GM04504 (cell line): ENCODE results near the gene KHNYN.

Experiments
- DNase-seq: peaks from one replicate; pipeline ENCODE4 v3.0.0-alpha.2; 2012; ENCODE audit warnings: low read depth

Gene KHNYN

GRCh38 chr14:24422694-24423601 lies 6.8 kb upstream of the KHNYN start:
- no peak for DNase-seq

DNA sequence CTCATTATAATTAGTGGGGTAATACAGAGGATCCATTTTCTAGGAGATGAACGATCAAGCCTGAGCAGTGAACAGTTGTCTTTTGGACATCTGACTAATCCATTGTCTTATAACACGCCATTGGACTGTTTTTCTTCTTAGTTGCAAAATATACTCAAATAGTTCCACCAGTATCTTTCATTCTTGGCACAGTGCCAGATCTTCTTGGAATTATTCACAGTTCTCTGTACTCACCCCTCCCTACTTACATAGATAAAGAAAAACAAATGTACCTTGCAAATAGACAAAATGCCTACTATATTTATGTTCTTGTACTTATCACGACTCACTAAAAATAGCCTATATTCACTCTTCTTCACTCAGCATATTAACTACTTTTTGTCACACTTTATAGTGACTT lies 4.0 kb upstream of the KHNYN start:
- DNase-seq: no peak

DNA sequence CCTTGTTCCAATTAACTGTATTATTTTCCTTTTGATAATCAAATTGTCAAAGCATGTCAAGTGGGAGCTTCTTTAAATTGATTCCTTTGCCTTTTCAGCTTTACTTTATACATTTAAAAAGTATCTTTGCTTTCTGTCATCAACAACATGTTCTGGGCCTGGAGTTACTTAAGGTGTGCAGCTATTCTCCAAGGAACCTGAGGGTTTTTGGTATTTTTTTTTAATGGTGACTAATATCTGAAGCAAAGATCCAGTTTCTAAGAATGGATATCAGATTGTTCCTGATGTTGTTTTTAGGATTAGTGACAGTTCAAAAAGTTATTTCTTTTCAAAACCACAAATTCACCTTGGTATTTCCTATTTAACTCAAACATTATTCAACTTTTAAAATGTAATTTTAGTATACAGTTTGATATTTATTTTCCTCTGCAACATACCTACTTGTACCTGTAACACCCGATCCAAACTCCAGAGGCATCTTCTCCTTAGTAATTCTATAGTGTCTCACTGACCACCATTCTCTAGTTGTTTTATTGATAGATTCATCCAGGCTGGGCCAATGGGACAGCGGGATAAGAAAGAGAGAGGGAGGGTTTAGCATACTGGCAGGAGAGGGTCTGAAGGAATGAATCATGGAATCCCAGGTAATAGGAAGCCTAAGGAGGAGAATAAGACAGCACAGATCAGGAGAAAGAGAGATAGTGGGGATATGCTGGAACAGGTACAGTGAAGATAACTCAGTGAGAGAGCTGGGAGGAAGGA lies 3.4 kb upstream of the KHNYN start:
- DNase-seq: no peak

GRCh38 chr14:24426912-24427536 lies 2.7 kb upstream of the KHNYN start:
- DNase-seq: no peak

DNA sequence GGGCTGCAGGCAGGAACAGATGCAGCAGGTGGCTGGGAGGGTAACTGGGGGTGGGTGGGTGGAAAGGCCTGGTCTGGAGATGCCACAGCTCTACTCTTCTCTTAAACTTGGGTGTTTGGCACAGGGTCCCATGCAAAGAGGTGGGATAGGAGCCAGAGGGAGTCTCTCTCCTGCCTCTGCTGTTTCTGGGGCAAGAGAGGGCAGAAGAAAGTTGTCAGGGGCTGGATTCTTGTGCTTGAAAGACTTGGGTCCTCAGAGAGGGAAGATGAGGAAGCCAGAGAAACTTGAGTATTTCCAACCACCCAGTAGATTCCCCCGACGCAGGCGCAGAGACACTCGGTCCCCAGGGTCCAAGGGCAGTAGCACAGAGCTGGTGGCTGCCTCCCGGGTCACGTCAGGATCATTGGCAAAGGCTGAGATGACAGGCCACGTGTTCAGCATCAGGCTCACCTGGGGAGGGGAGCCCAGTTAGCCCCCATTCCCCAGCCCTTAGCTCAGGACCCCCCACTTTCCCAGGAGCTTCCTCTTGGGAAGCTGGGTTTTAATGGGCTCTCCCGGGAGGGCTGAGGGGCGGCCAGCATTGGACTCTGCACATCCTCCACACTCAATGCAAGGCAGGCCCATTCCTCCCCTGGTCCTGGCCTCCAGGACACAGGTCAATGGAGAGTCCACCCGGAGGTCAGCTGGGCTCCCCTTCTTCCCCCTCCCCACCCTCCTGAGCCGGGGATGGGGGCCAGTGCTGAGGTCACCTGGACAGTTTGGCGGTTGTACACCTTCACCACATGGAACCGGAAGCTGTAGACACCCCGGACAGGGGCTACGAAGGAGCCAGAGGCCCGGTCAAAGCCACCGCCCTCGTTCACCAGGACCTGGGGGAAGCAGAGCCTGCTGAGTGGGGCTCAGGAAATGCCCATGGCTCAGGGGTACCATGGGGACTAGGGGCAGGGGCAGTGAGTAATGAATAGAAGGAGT lies 1.9 kb upstream of the KHNYN start:
- no peak for DNase-seq

DNA sequence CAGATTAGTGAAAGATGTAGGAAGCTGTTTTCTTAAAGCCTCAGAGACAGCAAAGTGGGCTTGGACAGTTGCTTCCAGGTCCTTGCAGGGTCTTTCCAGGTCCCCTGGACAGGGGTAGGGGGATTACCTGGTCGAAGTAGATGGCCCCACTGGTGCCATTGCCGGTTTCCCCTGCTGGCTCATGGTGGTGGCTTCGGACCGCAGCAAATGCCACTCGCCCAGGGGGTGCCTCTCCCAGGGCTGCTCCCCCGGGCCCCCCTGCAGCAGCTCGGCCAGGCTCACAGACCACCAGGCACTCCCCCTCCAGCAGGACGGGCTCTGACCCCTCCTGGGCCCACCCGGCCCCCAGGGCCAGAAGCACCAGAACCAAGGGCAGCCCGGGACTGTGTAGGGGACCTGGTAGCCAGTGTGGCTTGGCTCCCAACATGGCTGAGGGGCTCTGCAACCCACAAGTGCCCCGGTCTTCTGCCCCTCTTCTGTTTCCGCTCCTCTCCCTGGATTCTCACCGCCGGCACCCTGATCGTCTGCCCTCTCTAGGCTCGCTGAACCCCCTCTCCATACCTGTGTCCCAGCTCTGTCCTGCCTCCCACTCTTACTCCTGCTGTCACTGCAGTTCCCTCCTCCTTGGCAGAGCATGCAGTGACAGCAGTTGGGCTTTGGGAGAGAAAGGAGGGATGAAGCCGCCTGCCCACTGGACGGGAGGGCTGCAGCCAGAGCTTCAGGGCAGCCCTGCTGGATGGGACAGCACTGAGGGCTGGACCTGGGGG lies 943 bp upstream of the KHNYN start:
- DNase-seq: no peak

DNA sequence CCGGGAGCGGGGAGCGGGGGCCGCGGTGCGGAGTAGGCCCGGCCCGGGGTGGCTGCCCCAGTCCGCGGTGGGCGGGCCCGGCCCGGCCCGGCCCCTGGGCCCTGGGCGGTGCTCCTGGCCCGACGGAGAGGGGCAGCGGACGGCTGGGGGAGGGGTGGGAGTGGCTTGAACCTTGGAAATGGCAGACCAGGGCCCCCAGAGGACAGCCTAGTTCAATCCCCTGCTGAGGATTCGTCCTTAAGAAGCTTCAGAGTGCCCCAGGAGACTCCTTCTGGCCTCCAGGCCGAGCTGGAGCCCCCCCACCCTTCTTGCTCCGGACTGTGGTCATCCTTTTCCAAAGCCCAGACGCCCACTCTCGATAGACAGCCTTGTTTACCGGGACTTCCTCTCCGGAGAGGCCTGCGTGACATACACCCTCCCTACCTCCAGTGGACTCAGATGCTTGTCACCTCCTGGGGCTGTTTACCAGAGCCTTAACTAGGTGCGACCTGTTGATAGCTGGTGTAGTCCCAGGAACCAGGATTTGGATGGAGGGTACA lies 458 bp downstream of the KHNYN start:
- peak; percentile 65 for DNase-seq

DNA sequence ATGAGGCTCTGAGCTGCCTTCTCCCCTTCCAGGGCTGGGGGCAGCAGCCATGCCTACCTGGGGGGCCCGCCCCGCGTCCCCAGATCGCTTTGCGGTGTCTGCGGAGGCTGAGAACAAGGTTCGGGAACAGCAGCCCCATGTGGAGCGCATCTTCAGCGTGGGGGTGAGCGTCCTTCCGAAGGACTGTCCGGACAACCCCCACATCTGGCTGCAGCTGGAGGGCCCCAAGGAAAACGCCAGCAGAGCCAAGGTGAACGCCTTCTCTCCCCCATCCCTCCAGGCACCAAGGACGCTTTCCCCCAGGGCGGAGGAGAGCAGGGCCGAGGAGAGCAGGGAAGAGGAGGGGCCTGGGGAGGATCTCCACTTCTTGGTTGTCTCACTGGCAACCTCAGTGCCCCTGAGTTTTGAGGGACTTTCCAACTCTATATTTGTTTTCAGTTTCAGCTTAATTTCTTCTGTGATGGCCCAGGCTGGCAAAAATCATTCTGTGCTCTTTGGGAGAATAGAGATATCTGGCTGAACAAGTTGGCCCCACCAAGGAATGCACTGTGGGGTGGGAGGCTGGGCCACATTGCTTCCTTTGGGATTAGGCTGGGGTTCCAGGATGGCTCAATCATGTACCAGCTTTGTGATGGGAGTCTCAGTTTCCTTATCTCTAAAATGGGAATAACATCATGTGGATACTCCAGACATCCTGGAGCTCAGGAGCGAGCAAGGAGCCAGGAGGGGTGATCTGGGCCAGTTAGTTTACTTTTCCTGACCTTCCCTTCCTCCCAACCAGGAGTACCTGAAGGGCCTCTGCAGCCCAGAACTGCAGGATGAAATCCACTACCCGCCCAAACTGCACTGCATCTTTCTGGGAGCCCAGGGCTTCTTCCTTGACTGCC lies 1.2 kb downstream of the KHNYN start:
- DNase-seq: no peak

- peak; percentile 86 for DNase-seq
These were observed 2.0 kb downstream of the KHNYN start for GRCh38 chr14:24431569-24432258.

DNA sequence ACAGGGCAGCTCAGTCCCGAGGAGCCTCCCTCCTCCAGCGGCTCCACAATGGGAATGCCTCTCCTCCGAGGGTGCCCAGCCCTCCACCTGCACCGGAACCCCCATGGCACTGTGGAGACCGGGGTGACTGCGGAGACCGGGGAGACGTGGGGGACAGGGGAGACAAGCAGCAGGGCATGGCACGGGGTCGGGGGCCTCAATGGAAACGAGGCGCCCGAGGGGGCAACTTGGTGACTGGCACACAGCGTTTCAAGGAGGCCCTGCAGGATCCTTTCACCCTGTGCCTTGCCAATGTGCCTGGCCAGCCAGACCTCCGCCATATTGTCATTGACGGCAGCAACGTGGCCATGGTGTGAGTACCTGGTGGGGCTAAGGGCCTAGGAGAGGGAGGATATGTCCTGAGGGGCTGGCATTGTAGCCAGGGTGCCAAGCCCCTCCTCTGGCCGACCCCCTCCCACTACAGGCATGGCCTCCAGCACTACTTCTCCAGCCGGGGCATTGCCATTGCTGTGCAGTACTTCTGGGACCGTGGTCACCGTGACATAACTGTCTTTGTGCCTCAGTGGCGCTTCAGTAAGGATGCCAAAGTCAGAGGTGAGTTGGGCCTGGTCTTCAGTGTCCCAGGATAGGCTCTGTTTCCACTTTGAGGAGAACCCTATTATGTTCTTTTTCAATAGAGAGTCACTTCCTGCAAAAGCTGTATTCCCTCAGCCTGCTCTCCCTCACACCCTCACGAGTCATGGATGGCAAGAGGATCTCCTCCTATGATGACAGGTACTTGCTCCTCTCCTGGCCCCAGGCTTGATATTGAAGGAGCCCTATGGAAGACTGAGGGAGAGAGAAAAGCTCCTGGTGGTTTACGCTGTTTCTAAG lies 2.7 kb downstream of the KHNYN start:
- no peak for DNase-seq

DNA sequence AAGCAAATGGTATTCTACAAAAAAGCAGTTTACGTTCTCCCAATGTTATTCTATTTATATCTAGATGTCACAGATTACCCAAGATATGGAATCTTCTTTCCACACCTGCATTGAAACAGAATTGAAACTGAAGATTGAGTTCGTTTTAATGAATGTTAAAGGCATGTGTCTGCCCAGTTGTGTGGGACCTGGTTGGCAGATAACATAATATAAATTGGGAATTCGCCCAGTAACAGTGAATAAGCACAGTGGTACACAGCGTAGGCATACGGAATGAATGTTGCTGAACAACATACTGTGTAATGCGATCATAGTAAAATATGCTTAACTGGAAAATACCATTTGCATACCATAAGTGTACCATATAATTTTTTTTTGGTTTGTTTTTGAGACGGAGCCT lies 4.3 kb downstream of the KHNYN start:
- no peak for DNase-seq

GRCh38 chr14:24434676-24435075 lies 4.9 kb downstream of the KHNYN start:
- no peak for DNase-seq

- DNase-seq: no peak
These were observed 5.5 kb downstream of the KHNYN start for GRCh38 chr14:24435192-24435810.

- DNase-seq: no peak
These were observed 6.2 kb downstream of the KHNYN start for GRCh38 chr14:24435998-24436354.

DNA sequence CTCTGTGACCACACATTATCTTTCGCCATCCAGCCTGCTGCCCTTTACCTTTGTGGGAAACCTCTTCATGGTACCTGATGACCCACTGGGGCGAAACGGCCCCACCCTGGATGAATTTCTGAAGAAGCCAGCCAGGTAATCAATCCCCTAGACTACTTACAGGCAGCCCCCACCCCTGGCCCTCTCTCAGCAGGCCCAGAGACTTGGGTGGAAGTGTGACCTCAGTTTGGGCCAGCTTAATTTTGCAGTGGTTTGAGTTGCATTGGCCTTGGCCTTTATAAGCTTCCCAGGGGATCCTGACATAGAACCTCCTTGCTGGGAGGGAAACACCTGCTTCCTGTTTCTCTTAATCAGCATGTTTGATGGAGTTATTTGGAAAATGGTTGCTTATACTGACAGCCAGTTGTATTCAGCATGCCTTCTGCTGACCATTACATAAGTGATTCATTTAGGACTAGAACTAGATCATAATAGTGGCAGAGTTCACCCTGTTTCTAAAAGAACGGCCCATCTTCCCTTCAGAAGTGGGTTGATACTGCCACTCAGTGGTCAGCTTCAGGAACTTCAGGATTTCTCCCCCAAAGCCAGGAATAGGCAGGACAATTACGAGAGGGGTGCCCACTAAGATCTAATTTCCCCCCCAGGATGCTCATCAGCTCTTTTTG lies 6.7 kb downstream of the KHNYN start:
- peak; percentile 62 for DNase-seq

DNA sequence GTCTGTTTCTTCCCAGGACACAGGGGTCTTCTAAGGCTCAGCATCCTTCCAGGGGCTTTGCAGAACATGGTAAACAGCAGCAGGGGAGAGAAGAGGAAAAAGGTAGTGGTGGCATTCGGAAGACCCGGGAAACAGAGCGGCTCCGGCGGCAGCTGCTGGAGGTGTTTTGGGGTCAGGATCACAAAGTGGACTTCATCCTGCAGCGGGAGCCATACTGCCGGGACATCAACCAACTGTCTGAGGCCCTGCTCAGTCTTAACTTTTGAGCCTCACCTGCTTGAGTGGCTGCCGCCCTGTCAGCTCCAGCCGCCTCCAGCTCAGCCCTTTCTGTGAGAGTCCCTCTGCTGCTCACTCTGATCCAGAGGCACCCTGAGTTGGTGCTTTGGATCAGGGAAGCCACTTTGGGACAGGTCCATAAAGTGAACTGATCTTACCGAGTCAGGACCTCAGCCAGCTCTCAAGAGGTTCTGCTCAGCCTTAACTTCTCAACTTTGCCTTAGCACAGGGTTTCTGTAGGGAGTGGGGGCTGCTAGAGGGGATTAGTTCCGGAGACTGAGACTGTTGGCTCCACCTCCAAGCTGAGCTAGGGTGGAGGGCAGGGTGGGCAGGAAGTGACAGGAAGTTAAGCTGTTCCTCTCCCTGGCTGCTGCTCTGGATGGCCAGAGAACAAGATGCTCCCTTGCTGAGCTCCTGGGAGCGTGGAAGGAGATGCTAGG lies 7.4 kb downstream of the KHNYN start:
- DNase-seq: no peak
